GM23338 (cell line): Measurements from ENCODE around the gene CUTC. TPM values are rescaled to one million over a fixed set of nuclear protein-coding genes. Genes with fewer than 3 reads are reported as not detected.

Source experiments
- ATAC-seq: fragments of 200-7000 bp; cut with Tn5 transposase; 3 replicates; pipeline ENCODE4 v1.9.1; 2020
- DNase-seq: peaks from one replicate; pipeline ENCODE4 v3.0.0-alpha.2; 2015; ENCODE audit warnings: low spot score
- H2AFZ ChIP-seq: fragments of 200-600 bp; sonication (generic); 2 replicates; pipeline ENCODE4 v1.8.0; 2016; ENCODE audit warnings: antibody characterized with exemption, mild to moderate bottlenecking, moderate library complexity
- H3F3A ChIP-seq: fragments of 200-600 bp; sonication (generic); replicated peaks from 2 replicates; pipeline ENCODE4 v1.8.0; 2017; ENCODE audit warnings: antibody characterized with exemption, mixed run types, low read depth
- H3K27ac ChIP-seq: fragments of 200-600 bp; sonication (generic); 2 replicates; pipeline ENCODE4 v1.6.1; 2016; ENCODE audit warnings: low read depth
- H3K27me3 ChIP-seq: fragments of 200-600 bp; sonication (generic); 2 replicates; pipeline ENCODE4 v1.8.0; 2016; ENCODE audit warnings: mild to moderate bottlenecking, mixed run types, moderate library complexity; ENCODE audit not compliant: insufficient read depth
- H3K36me3 ChIP-seq: fragments of 200-600 bp; sonication (generic); 2 replicates; pipeline ENCODE4 v1.8.0; 2016; ENCODE audit warnings: mild to moderate bottlenecking; ENCODE audit not compliant: insufficient read depth
- H3K4me1 ChIP-seq: fragments of 200-600 bp; sonication (generic); 2 replicates; pipeline ENCODE4 v1.8.0; 2016; ENCODE audit warnings: mild to moderate bottlenecking, moderate library complexity; ENCODE audit not compliant: insufficient read depth
- H3K4me2 ChIP-seq: fragments of 200-600 bp; sonication (generic); 2 replicates; pipeline ENCODE4 v1.7.1; 2017; ENCODE audit warnings: mixed run types
- H3K4me3 ChIP-seq: fragments of 200-600 bp; sonication (generic); 2 replicates; pipeline ENCODE4 v1.6.1; 2016; ENCODE audit warnings: mixed run types
- H3K79me2 ChIP-seq: fragments of 200-600 bp; sonication (generic); replicated peaks from 2 replicates; pipeline ENCODE4 v1.8.0; 2017; ENCODE audit warnings: mild to moderate bottlenecking; ENCODE audit not compliant: insufficient read depth
- H3K9me2 ChIP-seq: fragments of 200-600 bp; sonication (generic); 2 replicates; pipeline ENCODE4 v1.8.0; 2017; ENCODE audit not compliant: insufficient read depth
- H4K20me1 ChIP-seq: fragments of 200-600 bp; sonication (generic); replicated peaks from 2 replicates; pipeline ENCODE4 v1.8.0; 2017; ENCODE audit warnings: mild to moderate bottlenecking; ENCODE audit not compliant: insufficient read depth
- H3K27ac Mint-ChIP-seq: 2 replicates; pipeline ENCODE4 v1.8.0; 2020; ENCODE audit warnings: inconsistent platforms, mild to moderate bottlenecking, moderate library complexity, mixed read lengths
- H3K27me3 Mint-ChIP-seq: 3 replicates; pipeline ENCODE4 v1.8.0; 2022; ENCODE audit warnings: low read depth, mild to moderate bottlenecking, moderate library complexity, mixed read lengths, inconsistent platforms; ENCODE audit not compliant: insufficient read depth, poor library complexity
- H3K36me3 Mint-ChIP-seq: 3 replicates; pipeline ENCODE4 v1.8.0; 2021; ENCODE audit warnings: low read depth, mild to moderate bottlenecking, inconsistent platforms, moderate library complexity, mixed read lengths
- H3K4me1 Mint-ChIP-seq: 3 replicates; pipeline ENCODE4 v1.8.0; 2020; ENCODE audit warnings: mild to moderate bottlenecking, inconsistent platforms, mixed read lengths
- H3K4me3 Mint-ChIP-seq: 3 replicates; pipeline ENCODE4 v1.8.0; 2021; ENCODE audit warnings: moderate library complexity, mild to moderate bottlenecking, inconsistent platforms, mixed read lengths
- H3K9me3 Mint-ChIP-seq: 3 replicates; pipeline ENCODE4 v1.8.0; 2020; ENCODE audit warnings: moderate library complexity, mild to moderate bottlenecking, inconsistent platforms, mixed read lengths
- CREB1 ChIP-seq: fragments of 250-450 bp; sonication (Bioruptor Pico); IDR thresholded peaks from 2 replicates; pipeline ENCODE4 v1.5.0; 2020; ENCODE audit warnings: low read depth, mild to moderate bottlenecking, moderate library complexity
- EZH2 ChIP-seq: fragments of 200-600 bp; sonication (generic); IDR thresholded peaks from one replicate; pipeline ENCODE4 v1.8.0; 2017; ENCODE audit warnings: antibody characterized with exemption, mild to moderate bottlenecking, low read depth; ENCODE audit not compliant: unreplicated experiment
- EZH2phosphoT487 ChIP-seq: fragments of 200-600 bp; sonication (generic); IDR thresholded peaks from one replicate; pipeline ENCODE4 v1.8.1; 2018; ENCODE audit warnings: antibody characterized with exemption; ENCODE audit not compliant: unreplicated experiment
- JUNB ChIP-seq: IDR thresholded peaks from one replicate; pipeline ENCODE4 v1.6.1; 2016; ENCODE audit warnings: antibody characterized with exemption; ENCODE audit not compliant: unreplicated experiment
- NANOG ChIP-seq: IDR thresholded peaks from 2 replicates; pipeline ENCODE4 v1.6.1; 2016; ENCODE audit warnings: antibody characterized with exemption, borderline replicate concordance
- POLR2AphosphoS5 ChIP-seq: IDR thresholded peaks from 2 replicates; pipeline ENCODE4 v1.6.1; 2016; ENCODE audit warnings: antibody characterized with exemption, low read depth
- STAT1 ChIP-seq: IDR thresholded peaks from one replicate; pipeline ENCODE4 v1.6.1; 2016; ENCODE audit warnings: antibody characterized with exemption; ENCODE audit not compliant: unreplicated experiment
- ZNF114 ChIP-seq: fragments of 250-450 bp; sonication (Bioruptor Pico); IDR thresholded peaks from 2 replicates; pipeline ENCODE4 v1.5.0; 2020; ENCODE audit warnings: mild to moderate bottlenecking, moderate library complexity
- ZNF331 ChIP-seq: fragments of 250-450 bp; sonication (Bioruptor Pico); IDR thresholded peaks from 2 replicates; pipeline ENCODE4 v1.5.0; 2020; ENCODE audit warnings: low read depth, mild to moderate bottlenecking, moderate library complexity
- polyA plus RNA-seq: library from polyadenylated mRNA; unstranded; fragments of >200 nt; fragmentation: Nextera tagmentation; extraction: Ambion mirVana; gene quantifications from 2 replicates; pipeline ENCODE4 v1.2.1, GENCODE V29; 2016
- total RNA-seq: library from RNA; depleted of rRNA; stranded (reverse); fragments of >200 nt; shearing (Covaris generic); gene quantifications from 2 replicates; pipeline ENCODE4 v1.2.3, GENCODE V29; 2014
- TF ChIP-seq, protein P1 (sequence below): IDR thresholded peaks from 2 replicates; pipeline ENCODE4 v1.6.1; 2016; ENCODE audit warnings: antibody characterized with exemption
- TF ChIP-seq, protein P2 (sequence below): IDR thresholded peaks from one replicate; pipeline ENCODE4 v1.6.1; 2018; ENCODE audit warnings: antibody characterized with exemption; ENCODE audit not compliant: unreplicated experiment
- TF ChIP-seq, protein P3 (sequence below), 2 experiments: fragments of 200-600 bp in 1 of 2; sonication (generic) in 1 of 2; conservative IDR thresholded peaks; 2 replicates each; pipeline versions ENCODE4 v1.5.1 to v1.6.1; 2016 to 2017; ENCODE audit warnings: antibody characterized with exemption in 2 of 2, low read depth in 2 of 2, mild to moderate bottlenecking in 2 of 2, moderate library complexity in 1 of 2
- TF ChIP-seq, protein P4 (sequence below): fragments of 250-450 bp; sonication (Bioruptor Pico); IDR thresholded peaks from 2 replicates; pipeline ENCODE4 v1.5.0; 2020; ENCODE audit warnings: mild to moderate bottlenecking, moderate library complexity

The CUTC gene
- total and polyA plus RNA-seq, 2 experiments from 2014 or later: 20.2 to 30.4 TPM

DNA sequence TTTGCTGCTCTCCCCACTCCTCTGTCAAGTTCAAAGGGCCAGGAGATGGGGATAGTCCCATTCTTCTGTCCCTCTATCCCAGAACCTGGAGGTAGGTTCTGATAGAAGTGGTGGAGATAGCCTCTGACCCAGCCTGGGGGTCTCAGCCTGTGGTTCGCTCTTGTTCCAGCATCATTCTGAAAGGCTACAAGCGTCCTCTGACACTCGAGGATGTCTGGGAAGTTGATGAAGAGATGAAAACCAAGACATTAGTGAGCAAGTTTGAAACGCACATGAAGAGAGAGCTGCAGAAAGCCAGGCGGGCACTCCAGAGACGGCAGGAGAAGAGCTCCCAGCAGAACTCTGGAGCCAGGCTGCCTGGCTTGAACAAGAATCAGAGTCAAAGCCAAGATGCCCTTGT is 64.9 kb downstream of the CUTC start:
- H3K36me3 ChIP-seq: no peaks in the 10 kb centered on the region
- H3K4me3 Mint-ChIP-seq: no peak overlapping the region
- H3K27me3 ChIP-seq: no peaks in the 10 kb centered on the region
- DNase-seq: no peak
- H3F3A ChIP-seq: no peaks in the 10 kb centered on the region
- TF ChIP-seq STAT1 (no peak), ZNF114 (CRISPR knock-in tag) (no peak), NANOG (no peak), ZNF331 (no peak), JUNB (no peak), CREB1 (CRISPR knock-in tag) (no peak), EZH2phosphoT487 (no peak), POLR2AphosphoS5 (no peak), EZH2 (no peak)
- TF ChIP-seq, protein P1, sequence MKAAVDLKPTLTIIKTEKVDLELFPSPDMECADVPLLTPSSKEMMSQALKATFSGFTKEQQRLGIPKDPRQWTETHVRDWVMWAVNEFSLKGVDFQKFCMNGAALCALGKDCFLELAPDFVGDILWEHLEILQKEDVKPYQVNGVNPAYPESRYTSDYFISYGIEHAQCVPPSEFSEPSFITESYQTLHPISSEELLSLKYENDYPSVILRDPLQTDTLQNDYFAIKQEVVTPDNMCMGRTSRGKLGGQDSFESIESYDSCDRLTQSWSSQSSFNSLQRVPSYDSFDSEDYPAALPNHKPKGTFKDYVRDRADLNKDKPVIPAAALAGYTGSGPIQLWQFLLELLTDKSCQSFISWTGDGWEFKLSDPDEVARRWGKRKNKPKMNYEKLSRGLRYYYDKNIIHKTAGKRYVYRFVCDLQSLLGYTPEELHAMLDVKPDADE: no peak
- TF ChIP-seq, protein P2, sequence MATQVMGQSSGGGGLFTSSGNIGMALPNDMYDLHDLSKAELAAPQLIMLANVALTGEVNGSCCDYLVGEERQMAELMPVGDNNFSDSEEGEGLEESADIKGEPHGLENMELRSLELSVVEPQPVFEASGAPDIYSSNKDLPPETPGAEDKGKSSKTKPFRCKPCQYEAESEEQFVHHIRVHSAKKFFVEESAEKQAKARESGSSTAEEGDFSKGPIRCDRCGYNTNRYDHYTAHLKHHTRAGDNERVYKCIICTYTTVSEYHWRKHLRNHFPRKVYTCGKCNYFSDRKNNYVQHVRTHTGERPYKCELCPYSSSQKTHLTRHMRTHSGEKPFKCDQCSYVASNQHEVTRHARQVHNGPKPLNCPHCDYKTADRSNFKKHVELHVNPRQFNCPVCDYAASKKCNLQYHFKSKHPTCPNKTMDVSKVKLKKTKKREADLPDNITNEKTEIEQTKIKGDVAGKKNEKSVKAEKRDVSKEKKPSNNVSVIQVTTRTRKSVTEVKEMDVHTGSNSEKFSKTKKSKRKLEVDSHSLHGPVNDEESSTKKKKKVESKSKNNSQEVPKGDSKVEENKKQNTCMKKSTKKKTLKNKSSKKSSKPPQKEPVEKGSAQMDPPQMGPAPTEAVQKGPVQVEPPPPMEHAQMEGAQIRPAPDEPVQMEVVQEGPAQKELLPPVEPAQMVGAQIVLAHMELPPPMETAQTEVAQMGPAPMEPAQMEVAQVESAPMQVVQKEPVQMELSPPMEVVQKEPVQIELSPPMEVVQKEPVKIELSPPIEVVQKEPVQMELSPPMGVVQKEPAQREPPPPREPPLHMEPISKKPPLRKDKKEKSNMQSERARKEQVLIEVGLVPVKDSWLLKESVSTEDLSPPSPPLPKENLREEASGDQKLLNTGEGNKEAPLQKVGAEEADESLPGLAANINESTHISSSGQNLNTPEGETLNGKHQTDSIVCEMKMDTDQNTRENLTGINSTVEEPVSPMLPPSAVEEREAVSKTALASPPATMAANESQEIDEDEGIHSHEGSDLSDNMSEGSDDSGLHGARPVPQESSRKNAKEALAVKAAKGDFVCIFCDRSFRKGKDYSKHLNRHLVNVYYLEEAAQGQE: no peak
- TF ChIP-seq, protein P3, sequence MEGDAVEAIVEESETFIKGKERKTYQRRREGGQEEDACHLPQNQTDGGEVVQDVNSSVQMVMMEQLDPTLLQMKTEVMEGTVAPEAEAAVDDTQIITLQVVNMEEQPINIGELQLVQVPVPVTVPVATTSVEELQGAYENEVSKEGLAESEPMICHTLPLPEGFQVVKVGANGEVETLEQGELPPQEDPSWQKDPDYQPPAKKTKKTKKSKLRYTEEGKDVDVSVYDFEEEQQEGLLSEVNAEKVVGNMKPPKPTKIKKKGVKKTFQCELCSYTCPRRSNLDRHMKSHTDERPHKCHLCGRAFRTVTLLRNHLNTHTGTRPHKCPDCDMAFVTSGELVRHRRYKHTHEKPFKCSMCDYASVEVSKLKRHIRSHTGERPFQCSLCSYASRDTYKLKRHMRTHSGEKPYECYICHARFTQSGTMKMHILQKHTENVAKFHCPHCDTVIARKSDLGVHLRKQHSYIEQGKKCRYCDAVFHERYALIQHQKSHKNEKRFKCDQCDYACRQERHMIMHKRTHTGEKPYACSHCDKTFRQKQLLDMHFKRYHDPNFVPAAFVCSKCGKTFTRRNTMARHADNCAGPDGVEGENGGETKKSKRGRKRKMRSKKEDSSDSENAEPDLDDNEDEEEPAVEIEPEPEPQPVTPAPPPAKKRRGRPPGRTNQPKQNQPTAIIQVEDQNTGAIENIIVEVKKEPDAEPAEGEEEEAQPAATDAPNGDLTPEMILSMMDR (conservative IDR thresholded peaks at IDR 0.05; ENCODE audit: low read depth in 2 of 2): no peak
- TF ChIP-seq, protein P4, sequence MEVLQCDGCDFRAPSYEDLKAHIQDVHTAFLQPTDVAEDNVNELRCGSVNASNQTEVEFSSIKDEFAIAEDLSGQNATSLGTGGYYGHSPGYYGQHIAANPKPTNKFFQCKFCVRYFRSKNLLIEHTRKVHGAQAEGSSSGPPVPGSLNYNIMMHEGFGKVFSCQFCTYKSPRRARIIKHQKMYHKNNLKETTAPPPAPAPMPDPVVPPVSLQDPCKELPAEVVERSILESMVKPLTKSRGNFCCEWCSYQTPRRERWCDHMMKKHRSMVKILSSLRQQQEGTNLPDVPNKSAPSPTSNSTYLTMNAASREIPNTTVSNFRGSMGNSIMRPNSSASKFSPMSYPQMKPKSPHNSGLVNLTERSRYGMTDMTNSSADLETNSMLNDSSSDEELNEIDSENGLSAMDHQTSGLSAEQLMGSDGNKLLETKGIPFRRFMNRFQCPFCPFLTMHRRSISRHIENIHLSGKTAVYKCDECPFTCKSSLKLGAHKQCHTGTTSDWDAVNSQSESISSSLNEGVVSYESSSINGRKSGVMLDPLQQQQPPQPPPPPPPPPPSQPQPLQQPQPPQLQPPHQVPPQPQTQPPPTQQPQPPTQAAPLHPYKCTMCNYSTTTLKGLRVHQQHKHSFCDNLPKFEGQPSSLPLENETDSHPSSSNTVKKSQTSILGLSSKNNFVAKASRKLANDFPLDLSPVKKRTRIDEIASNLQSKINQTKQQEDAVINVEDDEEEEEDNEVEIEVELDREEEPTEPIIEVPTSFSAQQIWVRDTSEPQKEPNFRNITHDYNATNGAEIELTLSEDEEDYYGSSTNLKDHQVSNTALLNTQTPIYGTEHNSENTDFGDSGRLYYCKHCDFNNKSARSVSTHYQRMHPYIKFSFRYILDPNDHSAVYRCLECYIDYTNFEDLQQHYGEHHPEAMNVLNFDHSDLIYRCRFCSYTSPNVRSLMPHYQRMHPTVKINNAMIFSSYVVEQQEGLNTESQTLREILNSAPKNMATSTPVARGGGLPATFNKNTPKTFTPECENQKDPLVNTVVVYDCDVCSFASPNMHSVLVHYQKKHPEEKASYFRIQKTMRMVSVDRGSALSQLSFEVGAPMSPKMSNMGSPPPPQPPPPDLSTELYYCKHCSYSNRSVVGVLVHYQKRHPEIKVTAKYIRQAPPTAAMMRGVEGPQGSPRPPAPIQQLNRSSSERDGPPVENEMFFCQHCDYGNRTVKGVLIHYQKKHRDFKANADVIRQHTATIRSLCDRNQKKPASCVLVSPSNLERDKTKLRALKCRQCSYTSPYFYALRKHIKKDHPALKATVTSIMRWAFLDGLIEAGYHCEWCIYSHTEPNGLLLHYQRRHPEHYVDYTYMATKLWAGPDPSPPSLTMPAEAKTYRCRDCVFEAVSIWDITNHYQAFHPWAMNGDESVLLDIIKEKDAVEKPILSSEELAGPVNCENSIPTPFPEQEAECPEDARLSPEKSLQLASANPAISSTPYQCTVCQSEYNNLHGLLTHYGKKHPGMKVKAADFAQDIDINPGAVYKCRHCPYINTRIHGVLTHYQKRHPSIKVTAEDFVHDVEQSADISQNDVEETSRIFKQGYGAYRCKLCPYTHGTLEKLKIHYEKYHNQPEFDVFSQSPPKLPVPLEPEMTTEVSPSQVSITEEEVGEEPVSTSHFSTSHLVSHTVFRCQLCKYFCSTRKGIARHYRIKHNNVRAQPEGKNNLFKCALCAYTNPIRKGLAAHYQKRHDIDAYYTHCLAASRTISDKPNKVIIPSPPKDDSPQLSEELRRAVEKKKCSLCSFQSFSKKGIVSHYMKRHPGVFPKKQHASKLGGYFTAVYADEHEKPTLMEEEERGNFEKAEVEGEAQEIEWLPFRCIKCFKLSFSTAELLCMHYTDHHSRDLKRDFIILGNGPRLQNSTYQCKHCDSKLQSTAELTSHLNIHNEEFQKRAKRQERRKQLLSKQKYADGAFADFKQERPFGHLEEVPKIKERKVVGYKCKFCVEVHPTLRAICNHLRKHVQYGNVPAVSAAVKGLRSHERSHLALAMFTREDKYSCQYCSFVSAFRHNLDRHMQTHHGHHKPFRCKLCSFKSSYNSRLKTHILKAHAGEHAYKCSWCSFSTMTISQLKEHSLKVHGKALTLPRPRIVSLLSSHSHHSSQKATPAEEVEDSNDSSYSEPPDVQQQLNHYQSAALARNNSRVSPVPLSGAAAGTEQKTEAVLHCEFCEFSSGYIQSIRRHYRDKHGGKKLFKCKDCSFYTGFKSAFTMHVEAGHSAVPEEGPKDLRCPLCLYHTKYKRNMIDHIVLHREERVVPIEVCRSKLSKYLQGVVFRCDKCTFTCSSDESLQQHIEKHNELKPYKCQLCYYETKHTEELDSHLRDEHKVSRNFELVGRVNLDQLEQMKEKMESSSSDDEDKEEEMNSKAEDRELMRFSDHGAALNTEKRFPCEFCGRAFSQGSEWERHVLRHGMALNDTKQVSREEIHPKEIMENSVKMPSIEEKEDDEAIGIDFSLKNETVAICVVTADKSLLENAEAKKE (CRISPR knock-in tag): no peak
- ATAC-seq: no peak
- no peak overlapping the region for H3K27ac Mint-ChIP-seq
- H3K27ac ChIP-seq: no peak overlapping the region
- H3K79me2 ChIP-seq: no peaks in the 10 kb centered on the region
- no peak overlapping the region for H2AFZ ChIP-seq
- H3K36me3 Mint-ChIP-seq: no peaks in the 10 kb centered on the region
- H3K4me1 Mint-ChIP-seq: no peaks in the 10 kb centered on the region
- no peaks in the 10 kb centered on the region for H3K9me3 Mint-ChIP-seq
- H3K4me2 ChIP-seq: no peak overlapping the region
- H4K20me1 ChIP-seq: no peaks in the 10 kb centered on the region
- no peaks in the 10 kb centered on the region; the same call in 1 of the 2 replicates for H3K9me2 ChIP-seq
- H3K4me1 ChIP-seq: no peaks in the 10 kb centered on the region
- no peaks in the 10 kb centered on the region for H3K27me3 Mint-ChIP-seq
- H3K4me3 ChIP-seq: no peak overlapping the region
